ENCODE measurements around the gene CYB5RL.

The CYB5RL gene

DNA sequence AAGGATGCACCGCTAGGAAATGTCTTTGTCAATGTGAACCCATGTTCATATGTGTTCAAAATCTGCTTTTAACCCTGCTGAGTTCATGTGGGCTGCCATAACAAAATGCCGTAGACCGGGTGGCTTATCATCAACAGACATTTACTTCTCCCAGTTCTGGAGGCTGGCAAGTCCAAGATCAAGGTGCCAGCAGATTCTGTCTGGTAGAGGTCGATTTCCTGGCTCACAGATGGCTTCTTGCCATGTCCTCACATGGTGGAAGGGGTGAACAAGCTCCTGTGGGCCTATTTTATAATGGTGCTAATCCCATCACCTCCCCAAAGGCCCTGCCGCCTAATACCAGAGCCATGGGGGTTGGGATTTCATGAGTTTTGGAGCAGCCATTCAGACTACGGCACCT is 42.4 kb downstream of the CYB5RL start:
- no peak for DNase-seq

- DNase-seq = no peak
These were observed 42.8 kb downstream of the CYB5RL start for GRCh38 chr1:54156986-54157385.

GRCh38 chr1:54156201-54156600 is 43.6 kb downstream of the CYB5RL start:
- no peak for DNase-seq

DNA sequence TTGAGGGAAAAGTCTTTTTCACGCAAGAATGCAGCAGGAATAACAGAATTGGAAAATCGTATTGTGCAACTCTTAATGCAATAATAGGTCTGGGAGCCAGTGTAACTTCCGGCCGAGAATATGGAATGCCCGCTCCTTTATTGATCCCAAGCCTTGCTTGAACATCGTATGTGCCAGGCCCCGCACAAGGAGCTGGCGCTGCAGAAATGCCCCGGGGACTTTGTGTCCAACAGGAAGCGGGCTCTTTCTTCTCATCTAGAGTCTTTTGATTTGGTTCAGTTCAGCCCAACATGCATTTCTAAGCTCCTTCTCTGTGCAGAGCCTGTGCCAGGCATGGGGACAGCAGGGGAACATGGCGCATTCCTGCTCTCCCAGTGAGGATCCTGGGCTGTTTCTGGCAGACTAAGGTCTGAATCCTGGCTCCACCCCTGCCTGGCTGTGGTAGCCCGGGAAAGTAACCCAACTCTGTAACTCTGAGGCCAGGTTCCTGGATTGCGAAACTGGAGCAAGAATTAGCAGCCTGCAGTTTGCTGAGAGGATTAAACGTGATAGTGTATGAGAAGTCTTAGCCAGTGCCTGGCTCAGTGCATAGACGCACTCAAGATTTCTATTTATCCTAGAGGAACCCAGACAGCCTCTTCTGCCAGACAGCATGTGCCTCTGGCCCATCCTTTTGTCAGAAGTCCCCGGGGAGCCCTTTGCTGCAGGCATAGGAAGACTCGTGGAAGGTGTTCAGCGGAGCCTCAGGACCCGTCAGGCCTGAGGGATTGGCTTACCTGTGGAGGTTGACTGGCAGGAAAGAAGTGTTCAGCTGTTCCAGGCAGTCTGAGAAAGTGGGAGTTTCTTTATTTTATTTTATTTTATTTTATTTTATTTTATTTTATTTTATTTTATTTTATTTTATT is 46.0 kb downstream of the CYB5RL start:
- DNase-seq = no peak

DNA sequence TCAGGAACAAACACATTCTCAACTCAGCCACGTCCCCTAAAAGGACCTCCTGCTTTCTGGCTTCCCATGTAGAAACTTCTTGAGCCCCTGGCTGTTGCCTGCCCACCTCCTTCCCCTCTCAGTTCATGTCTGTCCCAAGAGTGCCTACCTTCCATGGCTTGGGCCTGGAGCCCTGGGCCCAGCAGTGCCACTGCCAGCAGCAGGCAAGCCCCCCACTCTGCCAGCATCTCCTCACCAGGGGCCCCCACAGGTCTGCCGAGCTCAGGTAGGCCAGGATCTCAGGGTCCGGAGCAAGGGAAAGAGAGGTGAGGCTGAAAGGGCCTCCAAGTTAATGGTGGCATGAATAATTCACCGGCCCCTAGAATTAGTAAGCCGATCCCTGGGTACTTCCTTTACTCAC is 47.1 kb downstream of the CYB5RL start, which contains the start of gene CDCP2:
Gene CDCP2 (minus strand): TSS at position 305 of the 400 bp plus-strand sequence. CDS start 78 bp downstream, at position 227.
- DNase-seq = no peak

- no peak for DNase-seq
These were observed 48.8 kb downstream of the CYB5RL start for GRCh38 chr1:54151013-54151412.

Data from DMS79 treated with DMSO at 0.1 percent for 48 hours (cell line).